HEK293 (cell line): ENCODE measurements around the gene TP53I3.

ENCODE experiments used
- ATF2 ChIP-seq: fragments of 450-650 bp; formaldehyde crosslinking; IDR thresholded peaks from 2 replicates; pipeline ENCODE4 v1.5.1; 2016; ENCODE audit warnings: missing biosample characterization, missing genetic modification characterization, low read depth
- BCL11A ChIP-seq: fragments of 450-650 bp; formaldehyde crosslinking; IDR thresholded peaks from 2 replicates; pipeline ENCODE4 v1.5.1; 2016; ENCODE audit warnings: low read depth, missing biosample characterization, missing genetic modification characterization
- EGR2 ChIP-seq: fragments of 450-650 bp; formaldehyde crosslinking; IDR thresholded peaks from 2 replicates; pipeline ENCODE4 v1.5.1; 2016; ENCODE audit warnings: low read depth, missing biosample characterization, missing genetic modification characterization
- GLI2 ChIP-seq: fragments of 450-650 bp; formaldehyde crosslinking; IDR thresholded peaks from 2 replicates; pipeline ENCODE4; 2017; ENCODE audit warnings: missing biosample characterization, missing genetic modification characterization, low read depth, borderline replicate concordance
- KLF16 ChIP-seq: fragments of 450-650 bp; formaldehyde crosslinking; IDR thresholded peaks from 2 replicates; pipeline ENCODE4 v1.5.1; 2017; ENCODE audit warnings: missing biosample characterization, missing genetic modification characterization
- PATZ1 ChIP-seq: fragments of 450-650 bp; formaldehyde crosslinking; IDR thresholded peaks from 2 replicates; pipeline ENCODE4 v1.5.1; 2016; ENCODE audit warnings: missing biosample characterization, missing genetic modification characterization
- TCF7L2 ChIP-seq: IDR thresholded peaks from 2 replicates; pipeline ENCODE4 v1.6.1; 2011; ENCODE audit warnings: low read depth, mild to moderate bottlenecking, inconsistent platforms, low read length, moderate library complexity, borderline replicate concordance
- ZBTB44 ChIP-seq: fragments of 450-650 bp; IDR thresholded peaks from 2 replicates; pipeline ENCODE4 v1.5.1; 2018; ENCODE audit warnings: missing biosample characterization, mild to moderate bottlenecking, missing genetic modification characterization
- ZBTB7A ChIP-seq: fragments of 450-650 bp; formaldehyde crosslinking; IDR thresholded peaks from 2 replicates; pipeline ENCODE4 v1.5.1; 2016; ENCODE audit warnings: low read depth, missing biosample characterization, missing genetic modification characterization
- ZEB2 ChIP-seq: fragments of 450-650 bp; formaldehyde crosslinking; IDR thresholded peaks from 2 replicates; pipeline ENCODE4 v1.5.1; 2016; ENCODE audit warnings: missing biosample characterization, missing genetic modification characterization
- ZIC2 ChIP-seq: fragments of 450-650 bp; formaldehyde crosslinking; IDR thresholded peaks from 2 replicates; pipeline ENCODE4 v1.5.1; 2016; ENCODE audit warnings: missing biosample characterization, missing genetic modification characterization
- ZNF132 ChIP-seq: fragments of 450-650 bp; formaldehyde crosslinking; IDR thresholded peaks from 2 replicates; pipeline ENCODE4 v1.5.1; 2017; ENCODE audit warnings: missing biosample characterization, missing genetic modification characterization, borderline replicate concordance
- ZNF175 ChIP-seq: fragments of 450-650 bp; formaldehyde crosslinking; IDR thresholded peaks from 2 replicates; pipeline ENCODE4 v1.5.1; 2016; ENCODE audit warnings: missing biosample characterization, missing genetic modification characterization
- ZNF335 ChIP-seq: fragments of 450-650 bp; formaldehyde crosslinking; conservative IDR thresholded peaks from 2 replicates; pipeline ENCODE4 v1.5.1; 2016; ENCODE audit warnings: missing biosample characterization, missing genetic modification characterization
- ZNF366 ChIP-seq: fragments of 450-650 bp; formaldehyde crosslinking; conservative IDR thresholded peaks from 2 replicates; pipeline ENCODE4 v1.5.1; 2016; ENCODE audit warnings: missing biosample characterization, missing genetic modification characterization
- ZNF37A ChIP-seq: fragments of 450-650 bp; IDR thresholded peaks from 2 replicates; pipeline ENCODE4 v1.5.1; 2018; ENCODE audit warnings: missing biosample characterization, missing genetic modification characterization
- ZNF513 ChIP-seq: fragments of 450-650 bp; IDR thresholded peaks from 2 replicates; pipeline ENCODE4 v1.5.1; 2018; ENCODE audit warnings: missing biosample characterization, missing genetic modification characterization
- ZNF514 ChIP-seq: fragments of 450-650 bp; formaldehyde crosslinking; IDR thresholded peaks from 2 replicates; pipeline ENCODE4 v1.5.1; 2016; ENCODE audit warnings: missing biosample characterization, missing genetic modification characterization
- ZNF560 ChIP-seq: fragments of 450-650 bp; formaldehyde crosslinking; IDR thresholded peaks from 2 replicates; pipeline ENCODE4 v1.5.1; 2017; ENCODE audit warnings: missing biosample characterization, missing genetic modification characterization, borderline replicate concordance
- ZNF561 ChIP-seq: fragments of 450-650 bp; IDR thresholded peaks from 2 replicates; pipeline ENCODE4 v1.5.1; 2018; ENCODE audit warnings: missing biosample characterization, missing genetic modification characterization, borderline replicate concordance
- ZNF621 ChIP-seq: fragments of 450-650 bp; formaldehyde crosslinking; IDR thresholded peaks from 2 replicates; pipeline ENCODE4 v1.5.1; 2017; ENCODE audit warnings: missing biosample characterization, missing genetic modification characterization
- ZNF629 ChIP-seq: fragments of 450-650 bp; formaldehyde crosslinking; IDR thresholded peaks from 2 replicates; pipeline ENCODE4 v1.5.1; 2017; ENCODE audit warnings: missing biosample characterization, missing genetic modification characterization
- ZNF645 ChIP-seq: fragments of 450-650 bp; formaldehyde crosslinking; IDR thresholded peaks from 2 replicates; pipeline ENCODE4; 2016; ENCODE audit warnings: missing biosample characterization, missing genetic modification characterization
- ZNF830 ChIP-seq: fragments of 450-650 bp; IDR thresholded peaks from 2 replicates; pipeline ENCODE4 v1.5.0; 2018; ENCODE audit warnings: missing biosample characterization, missing genetic modification characterization, low read depth, mild to moderate bottlenecking, moderate library complexity
- ZSCAN30 ChIP-seq: fragments of 450-650 bp; IDR thresholded peaks from 2 replicates; pipeline ENCODE4 v1.5.1; 2018; ENCODE audit warnings: missing biosample characterization, mild to moderate bottlenecking, missing genetic modification characterization, moderate library complexity
- TF ChIP-seq, protein P1 (sequence below): fragments of 450-650 bp; formaldehyde crosslinking; IDR thresholded peaks from 2 replicates; pipeline ENCODE4 v1.5.1; 2016; ENCODE audit warnings: missing biosample characterization, missing genetic modification characterization
- TF ChIP-seq, protein P2 (sequence below): fragments of 450-650 bp; formaldehyde crosslinking; IDR thresholded peaks from 2 replicates; pipeline ENCODE4 v1.5.1; 2016; ENCODE audit warnings: missing biosample characterization, missing genetic modification characterization

Gene TP53I3

DNA sequence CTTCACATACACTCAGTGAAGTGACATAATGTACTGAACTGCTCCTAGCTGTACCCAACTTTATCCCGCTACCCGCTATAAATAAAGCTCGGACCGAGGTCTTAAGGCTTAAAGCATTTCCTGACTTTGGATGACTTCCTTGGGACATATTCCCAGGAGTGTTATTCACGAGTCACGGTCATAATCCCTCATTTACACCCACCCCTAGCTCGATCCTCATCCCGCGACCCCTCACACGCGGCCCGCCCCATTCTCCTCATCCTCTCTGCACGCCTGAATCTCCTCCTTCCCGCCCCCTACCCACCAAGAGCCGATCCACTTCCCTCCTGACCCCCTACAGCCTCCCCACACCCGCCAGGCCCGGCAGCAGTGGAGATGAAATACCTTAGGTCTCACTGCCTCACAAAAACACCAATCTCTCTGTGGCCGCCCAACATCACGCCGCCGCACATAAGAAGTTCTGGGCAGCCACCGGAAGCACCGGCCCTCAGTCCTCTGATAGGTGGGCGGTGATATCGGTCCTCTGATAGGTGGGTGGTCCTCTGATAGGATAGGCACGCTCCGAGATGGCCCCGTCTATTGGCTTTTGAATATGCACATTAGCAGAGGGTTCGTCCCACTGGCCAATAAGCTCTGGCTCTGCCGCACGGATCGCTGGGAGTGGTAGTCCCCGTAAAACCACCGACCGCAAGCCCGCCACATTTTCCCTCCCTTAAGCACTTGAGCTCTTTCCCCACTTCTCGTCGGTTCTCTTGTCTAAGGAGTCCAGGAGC is 37.5 kb downstream of the TP53I3 start, which contains the start of gene WDCP (continued):
- TF ChIP-seq ZNF37A (tag by site-specific recombination): no peak
- no peak for TF ChIP-seq ZNF560 (tag by site-specific recombination)
- no peak for TF ChIP-seq ATF2
- TF ChIP-seq ZNF629 (tag by site-specific recombination): no peak
- TF ChIP-seq, protein P1, sequence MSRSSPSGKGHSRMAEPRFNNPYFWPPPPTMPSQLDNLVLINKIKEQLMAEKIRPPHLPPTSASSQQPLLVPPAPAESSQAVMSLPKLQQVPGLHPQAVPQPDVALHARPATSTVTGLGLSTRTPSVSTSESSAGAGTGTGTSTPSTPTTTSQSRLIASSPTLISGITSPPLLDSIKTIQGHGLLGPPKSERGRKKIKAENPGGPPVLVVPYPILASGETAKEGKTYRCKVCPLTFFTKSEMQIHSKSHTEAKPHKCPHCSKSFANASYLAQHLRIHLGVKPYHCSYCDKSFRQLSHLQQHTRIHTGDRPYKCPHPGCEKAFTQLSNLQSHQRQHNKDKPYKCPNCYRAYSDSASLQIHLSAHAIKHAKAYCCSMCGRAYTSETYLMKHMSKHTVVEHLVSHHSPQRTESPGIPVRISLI (tag by site-specific recombination): no peak
- no peak for TF ChIP-seq ZNF621 (tag by site-specific recombination)
- peak; percentile 86 for TF ChIP-seq PATZ1 (tag by site-specific recombination)
- peak; percentile 55 for TF ChIP-seq EGR2 (tag by site-specific recombination)
- peak; percentile 82 for TF ChIP-seq ZNF335 (tag by site-specific recombination)
- TF ChIP-seq ZNF513: no peak
- no peak for TF ChIP-seq ZNF132 (tag by site-specific recombination)
- TF ChIP-seq ZBTB7A (tag by site-specific recombination): 0 out of 2 replicates have a peak, but pooled peaks have one; percentile 32
- no peak for TF ChIP-seq ZEB2 (tag by site-specific recombination)
- TF ChIP-seq ZNF561 (tag by site-specific recombination): no peak
- no peak for TF ChIP-seq ZSCAN30 (tag by site-specific recombination)
- no peak for TF ChIP-seq GLI2 (tag by site-specific recombination)
- TF ChIP-seq, protein P2, sequence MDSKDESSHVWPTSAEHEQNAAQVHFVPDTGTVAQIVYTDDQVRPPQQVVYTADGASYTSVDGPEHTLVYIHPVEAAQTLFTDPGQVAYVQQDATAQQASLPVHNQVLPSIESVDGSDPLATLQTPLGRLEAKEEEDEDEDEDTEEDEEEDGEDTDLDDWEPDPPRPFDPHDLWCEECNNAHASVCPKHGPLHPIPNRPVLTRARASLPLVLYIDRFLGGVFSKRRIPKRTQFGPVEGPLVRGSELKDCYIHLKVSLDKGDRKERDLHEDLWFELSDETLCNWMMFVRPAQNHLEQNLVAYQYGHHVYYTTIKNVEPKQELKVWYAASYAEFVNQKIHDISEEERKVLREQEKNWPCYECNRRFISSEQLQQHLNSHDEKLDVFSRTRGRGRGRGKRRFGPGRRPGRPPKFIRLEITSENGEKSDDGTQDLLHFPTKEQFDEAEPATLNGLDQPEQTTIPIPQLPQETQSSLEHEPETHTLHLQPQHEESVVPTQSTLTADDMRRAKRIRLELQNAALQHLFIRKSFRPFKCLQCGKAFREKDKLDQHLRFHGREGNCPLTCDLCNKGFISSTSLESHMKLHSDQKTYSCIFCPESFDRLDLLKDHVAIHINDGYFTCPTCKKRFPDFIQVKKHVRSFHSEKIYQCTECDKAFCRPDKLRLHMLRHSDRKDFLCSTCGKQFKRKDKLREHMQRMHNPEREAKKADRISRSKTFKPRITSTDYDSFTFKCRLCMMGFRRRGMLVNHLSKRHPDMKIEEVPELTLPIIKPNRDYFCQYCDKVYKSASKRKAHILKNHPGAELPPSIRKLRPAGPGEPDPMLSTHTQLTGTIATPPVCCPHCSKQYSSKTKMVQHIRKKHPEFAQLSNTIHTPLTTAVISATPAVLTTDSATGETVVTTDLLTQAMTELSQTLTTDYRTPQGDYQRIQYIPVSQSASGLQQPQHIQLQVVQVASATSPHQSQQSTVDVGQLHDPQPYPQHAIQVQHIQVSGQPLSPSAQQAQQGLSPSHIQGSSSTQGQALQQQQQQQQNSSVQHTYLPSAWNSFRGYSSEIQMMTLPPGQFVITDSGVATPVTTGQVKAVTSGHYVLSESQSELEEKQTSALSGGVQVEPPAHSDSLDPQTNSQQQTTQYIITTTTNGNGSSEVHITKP (tag by site-specific recombination): 0 out of 2 replicates have a peak, but pooled peaks have one; percentile 26
- TF ChIP-seq ZNF830 (tag by site-specific recombination): no peak
- TF ChIP-seq ZNF514: no peak
- TF ChIP-seq ZBTB44 (tag by site-specific recombination): no peak
- TF ChIP-seq KLF16 (tag by site-specific recombination): no peak; the same call in 1 of the 2 replicates
- no peak for TF ChIP-seq ZNF175 (tag by site-specific recombination)
- TF ChIP-seq ZIC2 (tag by site-specific recombination): no peak
- no peak for TF ChIP-seq ZNF645
- no peak for TF ChIP-seq BCL11A
- TF ChIP-seq TCF7L2: no peak
- TF ChIP-seq ZNF366 (tag by site-specific recombination): no peak; the same call in 1 of the 2 replicates
